Endothelial cell of umbilical vein (primary cell): ENCODE results near the gene DAB1.

Experiments
- CTCF ChIP-seq, 2 donors: IDR thresholded peaks; 1 replicate in 1 of 2; 2 replicates in 1 of 2; pipeline ENCODE4 v1.5.1; 2011; ENCODE audit warnings: low read length in 2 of 2, mild to moderate bottlenecking in 2 of 2, moderate library complexity in 2 of 2, control low read depth in 1 of 2, inconsistent platforms in 1 of 2, low read depth in 1 of 2; ENCODE audit not compliant: insufficient read depth in 1 of 2; ENCODE audit errors: extremely low read depth in 1 of 2
- EZH2 ChIP-seq: IDR thresholded peaks from 2 replicates; pipeline ENCODE4 v1.6.1; 2012; ENCODE audit warnings: borderline replicate concordance, low read depth, mild to moderate bottlenecking, moderate library complexity, low read length, inconsistent platforms; ENCODE audit not compliant: severe bottlenecking
- POLR2A ChIP-seq: IDR thresholded peaks from 2 replicates; pipeline ENCODE4 v1.6.1; 2012; ENCODE audit warnings: low read depth, mild to moderate bottlenecking, control low read depth, low read length
- POLR2AphosphoS5 ChIP-seq: IDR thresholded peaks from 2 replicates; pipeline ENCODE4 v1.6.1; 2012; ENCODE audit warnings: low read depth, mild to moderate bottlenecking, control low read depth, low read length, moderate library complexity; ENCODE audit not compliant: insufficient read depth

DNA sequence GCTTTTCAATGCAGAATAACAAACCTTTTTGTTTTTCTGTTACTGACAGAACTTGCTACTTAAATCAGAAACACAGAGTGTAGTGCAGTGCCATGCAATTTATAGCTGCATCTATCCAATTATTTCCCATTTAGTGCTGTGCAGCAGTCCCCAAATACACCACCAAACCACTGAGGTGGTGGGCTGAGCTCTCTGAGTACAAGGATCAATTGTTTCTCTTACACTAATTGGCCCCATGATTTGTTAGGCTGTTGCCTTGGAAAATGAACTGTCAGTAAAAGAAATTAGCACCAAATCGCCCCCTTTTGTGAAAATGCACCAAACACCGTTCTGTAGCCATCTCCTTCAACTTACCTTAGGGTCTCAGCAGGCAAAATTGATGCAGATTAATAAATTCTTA, 339.2 kb downstream of the DAB1 start:
- TF ChIP-seq CTCF (IDR thresholded peaks at IDR 0.05; ENCODE audit: extremely low read depth in 1 of 2, insufficient read depth in 1 of 2, low read depth in 1 of 2, low read length in 2 of 2) (no peak), EZH2 (no peak), POLR2AphosphoS5 (no peak), POLR2A (no peak)
